Breast epithelium (tissue), 4 donors: ENCODE data around the gene AMMECR1L. TPM values are rescaled to one million over a fixed set of nuclear protein-coding genes. Genes with fewer than 3 reads are reported as not detected.
"Not testable (repeated sequence)": the region's sequence is repeated elsewhere in the genome, so short reads cannot be mapped to it uniquely, and the experiment has no call there.

ENCODE experiments used
- DNase-seq, 2 donors: peaks; one replicate each; pipeline ENCODE4 v3.0.0-alpha.2; 2019; ENCODE audit warnings: low spot score in 2 of 2
- H3K27ac ChIP-seq, 2 donors: fragments of 200-600 bp; sonication (generic) in 1 of 2; one replicate each; pipeline ENCODE4 v1.5.1; 2016 to 2019; ENCODE audit warnings: mild to moderate bottlenecking in 1 of 2
- H3K27me3 ChIP-seq, 2 donors: fragments of 200-600 bp; sonication (generic) in 1 of 2; one replicate each; pipeline versions ENCODE4 v1.5.1 to v1.6.0; 2017 to 2019; ENCODE audit warnings: control low read depth in 1 of 2, mild to moderate bottlenecking in 1 of 2
- H3K36me3 ChIP-seq: fragments of 200-600 bp; one replicate; pipeline ENCODE4 v1.5.1; 2019
- H3K4me1 ChIP-seq, 2 donors: fragments of 200-600 bp; sonication (generic); one replicate each; pipeline ENCODE4 v1.5.1; 2016 to 2019; ENCODE audit warnings: control low read depth in 1 of 2
- H3K4me3 ChIP-seq, 3 donors: fragments of 200-600 bp; sonication (generic); 1 replicate in 2 of 3; 2 replicates in 1 of 3; pipeline ENCODE4 v1.5.1; 2016 to 2019; ENCODE audit warnings: mild to moderate bottlenecking in 3 of 3, moderate library complexity in 2 of 3
- H3K9me3 ChIP-seq, 2 donors: fragments of 200-600 bp; sonication (generic) in 1 of 2; one replicate each; pipeline ENCODE4 v1.5.1; 2016 to 2019; ENCODE audit warnings: control low read depth in 1 of 2
- POLR2A ChIP-seq: fragments of 450-650 bp; IDR thresholded peaks from one replicate; pipeline ENCODE4 v1.6.1; 2016; ENCODE audit warnings: antibody characterized with exemption, mild to moderate bottlenecking, moderate library complexity
- POLR2AphosphoS5 ChIP-seq, 3 donors: sonication (generic); formaldehyde crosslinking; IDR thresholded peaks; one replicate each; pipeline ENCODE4 v1.6.1; 2017; ENCODE audit warnings: antibody characterized with exemption in 3 of 3
- intact Hi-C: fragments of 100-400 bp; cut with DNase I; formaldehyde crosslinking; loops from one replicate; pipeline ENCODE4 v1.15.1; 2023; ENCODE audit warnings: low total_unique reads
- total RNA-seq, 3 donors: library from RNA; depleted of rRNA; stranded (reverse); fragments of >200 nt; gene quantifications; one replicate each; pipeline ENCODE4 v1.1.0, GENCODE V29; 2016
- TF ChIP-seq, protein P1 (sequence below), 3 donors: fragments of 450-650 bp; IDR thresholded peaks; one replicate each; pipeline ENCODE4 v1.5.1; 2016 to 2017; ENCODE audit warnings: antibody characterized with exemption in 3 of 3, mild to moderate bottlenecking in 3 of 3, moderate library complexity in 3 of 3

The AMMECR1L gene
- total RNA-seq, 3 donors from 2014 or later = 14.4 to 16.4 (median 15.0) TPM

DNA sequence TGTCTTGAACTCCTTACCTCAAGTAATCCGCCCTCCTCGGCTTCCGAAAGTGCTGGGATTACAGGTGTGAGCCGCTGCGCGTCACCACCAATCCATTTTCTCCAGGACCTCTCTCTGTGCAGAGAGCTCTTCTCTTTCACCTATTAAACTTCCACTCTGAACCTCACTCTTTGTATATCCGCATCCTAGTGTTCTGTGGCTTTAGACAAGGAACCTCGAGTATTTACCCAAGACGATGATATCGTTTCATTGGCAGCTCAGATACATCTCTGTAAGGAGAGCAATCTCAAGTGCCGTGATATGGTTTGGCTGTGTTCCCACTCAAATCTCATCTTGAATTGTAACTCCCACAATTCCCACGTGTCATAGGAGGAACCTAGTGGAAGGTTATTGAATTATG is 59.7 kb downstream of the AMMECR1L start:
- H3K4me1 ChIP-seq = no peaks in the 10 kb centered on the region
- H3K9me3 ChIP-seq = peaks cover 10 to 12% of the 10 kb centered on the region in 2 donors
- DNase-seq = no peak
- no peaks in the 10 kb centered on the region for H3K27me3 ChIP-seq
- intact Hi-C loops = loop anchor here (10.0 kb wide), 1 partner anchor 861 kb away; no protein-coding TSS in a partner anchor
- H3K36me3 ChIP-seq = no peaks in the 10 kb centered on the region
- TF ChIP-seq, protein P1, sequence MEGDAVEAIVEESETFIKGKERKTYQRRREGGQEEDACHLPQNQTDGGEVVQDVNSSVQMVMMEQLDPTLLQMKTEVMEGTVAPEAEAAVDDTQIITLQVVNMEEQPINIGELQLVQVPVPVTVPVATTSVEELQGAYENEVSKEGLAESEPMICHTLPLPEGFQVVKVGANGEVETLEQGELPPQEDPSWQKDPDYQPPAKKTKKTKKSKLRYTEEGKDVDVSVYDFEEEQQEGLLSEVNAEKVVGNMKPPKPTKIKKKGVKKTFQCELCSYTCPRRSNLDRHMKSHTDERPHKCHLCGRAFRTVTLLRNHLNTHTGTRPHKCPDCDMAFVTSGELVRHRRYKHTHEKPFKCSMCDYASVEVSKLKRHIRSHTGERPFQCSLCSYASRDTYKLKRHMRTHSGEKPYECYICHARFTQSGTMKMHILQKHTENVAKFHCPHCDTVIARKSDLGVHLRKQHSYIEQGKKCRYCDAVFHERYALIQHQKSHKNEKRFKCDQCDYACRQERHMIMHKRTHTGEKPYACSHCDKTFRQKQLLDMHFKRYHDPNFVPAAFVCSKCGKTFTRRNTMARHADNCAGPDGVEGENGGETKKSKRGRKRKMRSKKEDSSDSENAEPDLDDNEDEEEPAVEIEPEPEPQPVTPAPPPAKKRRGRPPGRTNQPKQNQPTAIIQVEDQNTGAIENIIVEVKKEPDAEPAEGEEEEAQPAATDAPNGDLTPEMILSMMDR (IDR thresholded peaks at IDR 0.05) = no peak
- TF ChIP-seq POLR2AphosphoS5 (IDR thresholded peaks at IDR 0.05) = no peak
- TF ChIP-seq POLR2A = no peak
- H3K27ac ChIP-seq = no peak overlapping the region
- no peak overlapping the region for H3K4me3 ChIP-seq

DNA sequence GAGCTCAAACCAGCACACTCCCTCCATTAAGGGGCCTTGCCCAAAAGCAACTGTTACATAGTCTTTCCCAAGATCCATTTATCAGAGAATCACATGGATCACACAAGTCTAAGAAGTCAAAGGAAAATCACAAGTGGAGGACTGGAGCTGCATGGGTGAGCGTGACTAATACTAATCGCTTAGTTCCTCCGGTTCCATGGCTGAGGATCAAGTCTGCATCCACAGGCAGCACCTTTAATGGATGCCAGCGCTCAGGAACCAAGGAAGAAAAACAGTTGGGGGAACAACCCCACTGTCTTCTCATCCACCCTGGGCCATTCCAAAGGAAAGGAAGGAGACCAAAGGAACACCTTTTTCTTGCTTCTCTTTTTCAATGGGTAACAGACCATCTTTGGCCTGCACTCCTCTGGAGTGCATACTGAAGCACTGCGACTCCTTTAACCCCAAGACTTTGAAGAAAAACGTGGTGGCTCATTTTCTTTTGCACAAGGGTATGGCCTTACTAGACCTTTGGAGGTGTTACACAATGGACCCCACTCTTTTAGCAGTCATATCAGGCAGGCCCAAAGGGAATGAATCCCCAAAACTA is 65.6 kb downstream of the AMMECR1L start:
- TF ChIP-seq POLR2AphosphoS5 (IDR thresholded peaks at IDR 0.05) = no peak
- TF ChIP-seq, protein P1 (IDR thresholded peaks at IDR 0.05) = no peak
- no peak for TF ChIP-seq POLR2A
- Histone ChIP-seq H3K9me3 (peaks cover 24 to 36% of the 10 kb centered on the region in 2 donors), H3K27me3 (no peaks in the 10 kb centered on the region), H3K27ac (no peak overlapping the region), H3K36me3 (no peaks in the 10 kb centered on the region), H3K4me1 (no peaks in the 10 kb centered on the region), H3K4me3 (no peak overlapping the region)
- intact Hi-C loops = loop anchor here (10.0 kb wide), 1 partner anchor 855 kb away; no protein-coding TSS in a partner anchor
- DNase-seq = no peak

DNA sequence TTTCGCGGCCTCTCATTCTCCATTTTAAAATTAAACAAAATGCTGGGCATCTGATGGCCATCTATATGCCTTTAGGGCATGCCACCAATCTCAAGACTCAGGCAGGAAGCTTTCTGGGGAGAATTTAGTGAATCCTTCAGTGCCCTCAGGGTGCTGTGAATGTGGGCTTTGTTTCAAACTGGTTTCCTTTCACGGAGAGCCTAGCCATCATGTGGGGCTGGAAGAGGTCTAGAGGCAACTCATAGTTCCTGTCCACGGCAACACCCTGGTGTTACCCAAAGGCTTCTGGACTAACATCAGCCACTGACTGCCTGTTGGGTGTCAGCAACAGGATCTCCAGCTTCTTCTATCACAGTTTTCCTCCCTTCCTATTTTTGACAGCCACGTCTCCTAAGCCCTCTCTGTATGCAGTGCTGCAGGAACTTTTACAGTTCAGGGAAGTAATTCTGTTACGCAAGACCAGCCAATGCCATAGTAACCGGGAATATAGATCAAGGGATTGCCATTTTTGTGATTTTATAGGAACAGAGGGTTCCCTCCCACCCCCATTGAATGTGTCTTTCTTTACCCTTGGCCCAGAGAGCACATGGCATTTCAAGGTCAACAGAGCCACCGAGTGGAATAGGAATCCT is 66.8 kb downstream of the AMMECR1L start:
- DNase-seq = no peak
- intact Hi-C loops = no loop called here
- no peak overlapping the region for H3K27ac ChIP-seq
- no peaks in the 10 kb centered on the region for H3K36me3 ChIP-seq
- H3K27me3 ChIP-seq = no peaks in the 10 kb centered on the region
- H3K4me3 ChIP-seq = no peak overlapping the region
- TF ChIP-seq POLR2A (no peak), POLR2AphosphoS5 (IDR thresholded peaks at IDR 0.05) (no peak)
- TF ChIP-seq, protein P1 (IDR thresholded peaks at IDR 0.05) = no peak
- H3K9me3 ChIP-seq = peaks cover 24 to 36% of the 10 kb centered on the region in 2 donors
- H3K4me1 ChIP-seq = no peaks in the 10 kb centered on the region

DNA sequence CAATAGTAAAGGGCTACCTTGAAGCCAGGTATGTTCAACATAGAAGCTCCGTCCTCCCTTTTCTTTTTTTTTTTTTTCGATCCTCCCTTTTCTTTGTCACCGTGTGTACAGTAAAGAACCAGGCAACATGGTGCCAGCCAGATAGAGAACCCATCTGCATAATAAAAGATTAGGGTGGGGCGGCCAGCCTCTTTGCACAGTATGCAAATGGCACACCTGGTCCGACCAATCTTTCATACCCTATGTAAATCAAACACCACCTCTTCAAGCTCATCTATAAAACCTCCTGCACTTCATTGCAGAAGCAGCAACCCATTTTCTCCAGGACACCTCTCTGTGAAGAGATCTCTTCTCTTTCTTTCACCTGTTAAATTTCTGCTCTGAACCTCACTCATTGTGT is 67.5 kb downstream of the AMMECR1L start:
- no peak for DNase-seq
- H3K27me3 ChIP-seq = no peaks in the 10 kb centered on the region

DNA sequence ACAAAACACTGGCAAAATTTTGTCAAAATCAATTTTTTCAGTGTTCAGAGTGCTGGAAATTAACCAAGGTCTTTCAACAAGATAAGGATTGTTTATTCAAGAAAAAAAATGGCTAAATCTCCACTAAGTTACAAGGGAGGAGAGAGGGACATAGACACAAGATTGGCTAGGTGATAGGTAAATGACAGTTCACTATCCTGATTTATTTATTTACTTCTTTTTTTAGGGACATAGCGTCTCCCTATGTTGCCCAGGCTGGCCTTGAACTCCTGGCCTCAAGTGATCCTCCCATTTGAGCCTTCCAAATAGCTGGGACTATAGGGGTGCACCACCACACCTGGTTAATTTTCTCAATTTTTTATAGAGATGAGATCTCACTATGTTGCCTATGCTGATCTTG is 71.1 kb downstream of the AMMECR1L start:
- intact Hi-C loops = no loop called here
- TF ChIP-seq POLR2A (no peak), POLR2AphosphoS5 (IDR thresholded peaks at IDR 0.05) (no peak)
- TF ChIP-seq, protein P1 (IDR thresholded peaks at IDR 0.05) = no peak

More for the DNA sequence above, 67.5 kb downstream of the AMMECR1L start:
- no peaks in the 10 kb centered on the region for H3K4me1 ChIP-seq
- TF ChIP-seq, protein P1 (IDR thresholded peaks at IDR 0.05) = no peak
- TF ChIP-seq POLR2AphosphoS5 (IDR thresholded peaks at IDR 0.05) (no peak), POLR2A (no peak)
- intact Hi-C loops = no loop called here
- H3K9me3 ChIP-seq = peaks cover 24 to 36% of the 10 kb centered on the region in 2 donors
- no peak overlapping the region for H3K4me3 ChIP-seq
- no peaks in the 10 kb centered on the region for H3K36me3 ChIP-seq
- no peak overlapping the region for H3K27ac ChIP-seq

DNA sequence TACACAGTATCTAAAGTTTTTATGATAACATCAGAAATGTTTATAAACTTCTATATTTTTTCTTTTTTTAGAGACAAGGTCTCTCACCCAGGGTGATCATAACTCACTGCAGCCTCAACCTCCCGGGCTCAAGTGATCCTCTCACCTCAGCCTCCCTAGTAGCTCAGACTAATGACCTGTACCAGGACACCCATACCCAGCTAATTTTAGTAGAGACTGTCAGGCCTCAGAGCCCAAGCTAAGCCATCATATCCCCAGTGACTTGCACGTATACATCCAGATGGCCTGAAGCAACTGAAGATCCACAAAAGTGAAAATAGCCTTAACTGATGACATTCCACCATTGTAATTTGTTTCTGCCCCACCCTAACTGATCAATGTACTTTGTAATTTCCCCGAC is 73.3 kb downstream of the AMMECR1L start:
- DNase-seq, H3K9me3 ChIP-seq, H3K4me1 ChIP-seq, H3K36me3 ChIP-seq, H3K27me3 ChIP-seq, intact Hi-C loops, H3K4me3 ChIP-seq, H3K27ac ChIP-seq: not testable (repeated sequence)

More for the DNA sequence above, 71.1 kb downstream of the AMMECR1L start:
- H3K27ac ChIP-seq = no peak overlapping the region
- H3K27me3 ChIP-seq = no peaks in the 10 kb centered on the region
- no peak overlapping the region for H3K4me3 ChIP-seq
- H3K4me1 ChIP-seq = peaks cover 0 to under 1% of the 10 kb centered on the region in 2 donors
- H3K36me3 ChIP-seq = no peaks in the 10 kb centered on the region
- DNase-seq = no peak
- H3K9me3 ChIP-seq = peaks cover 0 to 13% of the 10 kb centered on the region in 2 donors
